HG03457 (cell line): ENCODE results near the gene ARHGAP40.

Experiments
- ATAC-seq: cut with Tn5 transposase; IDR thresholded peaks from one replicate; pipeline ENCODE4 v1.9.1; 2021; ENCODE audit warnings: moderate number of reproducible peaks; ENCODE audit not compliant: unreplicated experiment

Gene ARHGAP40

DNA sequence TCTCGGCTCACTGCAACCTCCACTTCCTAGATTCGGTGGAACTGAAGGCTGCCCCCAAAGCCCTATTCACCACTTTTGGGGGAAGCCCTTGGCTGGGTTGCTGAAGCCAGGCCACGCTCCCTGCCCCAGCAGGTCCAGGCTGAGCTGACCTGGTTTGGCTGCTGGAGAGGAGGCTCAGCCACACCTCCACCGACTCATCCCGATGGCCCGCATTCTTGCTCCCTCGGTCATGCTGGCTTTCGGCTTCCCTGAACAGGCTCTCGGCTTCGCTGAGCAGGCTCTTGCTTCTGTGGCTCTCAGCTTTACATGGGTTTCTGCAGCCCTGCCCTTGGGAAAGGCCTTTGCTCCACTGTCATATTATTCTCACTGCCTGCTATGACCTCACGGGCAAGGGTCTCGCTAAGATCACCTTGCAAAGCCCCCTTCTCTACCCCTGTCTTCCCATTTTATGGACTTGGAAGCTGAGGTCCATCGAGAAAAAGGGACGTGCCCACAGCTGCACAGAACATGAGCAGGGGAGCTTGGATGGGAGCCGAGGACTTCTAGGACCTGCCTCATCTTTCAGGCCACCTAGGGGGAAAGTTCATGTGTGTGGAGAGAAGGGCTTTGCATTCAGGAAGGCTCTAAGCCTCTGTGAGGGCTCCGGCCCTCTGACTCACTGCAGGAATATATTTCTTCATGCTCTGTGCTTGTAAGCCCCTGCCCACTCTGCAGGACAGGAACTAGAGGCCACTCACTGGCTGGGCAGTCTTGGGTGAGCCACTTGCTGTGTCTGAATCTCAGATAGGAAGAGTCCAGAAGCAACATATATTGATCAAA, 15.6 kb downstream of the ARHGAP40 start:
- ATAC-seq = no peak

DNA sequence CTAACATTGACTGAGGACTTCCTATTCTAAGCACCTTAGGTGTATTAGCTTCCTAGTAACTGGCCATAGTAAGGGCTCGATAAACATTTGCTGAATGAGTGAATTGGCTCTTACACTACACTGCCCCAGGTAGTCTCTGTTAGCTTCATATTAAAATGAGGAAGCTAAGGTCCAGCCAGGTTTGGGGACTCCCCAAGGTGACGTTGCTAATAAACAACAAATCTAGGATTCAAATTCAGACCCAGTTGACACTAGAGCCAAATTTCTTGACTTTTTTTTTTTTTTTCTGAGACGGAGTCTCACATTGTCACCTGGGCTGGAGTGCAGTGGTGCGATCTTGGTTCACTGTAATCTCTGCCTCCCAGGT, 16.2 kb downstream of the ARHGAP40 start:
- no peak for ATAC-seq

DNA sequence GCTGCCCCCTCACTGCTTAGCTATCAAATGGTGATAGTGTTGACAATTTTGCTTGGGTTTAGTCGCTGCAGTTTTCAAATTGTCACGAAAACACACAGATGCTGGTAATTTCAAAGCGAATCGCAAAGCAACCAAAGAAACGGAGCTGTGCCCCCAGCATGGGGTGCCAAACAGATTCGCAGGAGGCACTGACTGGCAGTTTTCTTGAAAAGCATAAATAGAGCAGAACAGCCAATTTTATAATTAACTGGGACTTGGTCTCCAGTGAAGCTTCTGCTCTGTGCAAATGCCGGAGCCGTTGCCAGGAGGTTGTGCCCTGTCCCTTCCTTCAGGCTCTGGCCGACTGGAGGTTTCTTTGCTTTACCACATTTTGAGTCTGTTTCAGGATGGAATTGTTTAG, 18.8 kb downstream of the ARHGAP40 start:
- no peak for ATAC-seq

- no peak for ATAC-seq
Measured at GRCh38 chr20:38623061-38623460, 21.5 kb downstream of the ARHGAP40 start.

GRCh38 chr20:38624084-38624483, 22.5 kb downstream of the ARHGAP40 start:
- ATAC-seq = no peak

- ATAC-seq = no peak
Measured at GRCh38 chr20:38625896-38626295, 24.3 kb downstream of the ARHGAP40 start.

- ATAC-seq = no peak
Measured at GRCh38 chr20:38626921-38627659, 25.5 kb downstream of the ARHGAP40 start.

DNA sequence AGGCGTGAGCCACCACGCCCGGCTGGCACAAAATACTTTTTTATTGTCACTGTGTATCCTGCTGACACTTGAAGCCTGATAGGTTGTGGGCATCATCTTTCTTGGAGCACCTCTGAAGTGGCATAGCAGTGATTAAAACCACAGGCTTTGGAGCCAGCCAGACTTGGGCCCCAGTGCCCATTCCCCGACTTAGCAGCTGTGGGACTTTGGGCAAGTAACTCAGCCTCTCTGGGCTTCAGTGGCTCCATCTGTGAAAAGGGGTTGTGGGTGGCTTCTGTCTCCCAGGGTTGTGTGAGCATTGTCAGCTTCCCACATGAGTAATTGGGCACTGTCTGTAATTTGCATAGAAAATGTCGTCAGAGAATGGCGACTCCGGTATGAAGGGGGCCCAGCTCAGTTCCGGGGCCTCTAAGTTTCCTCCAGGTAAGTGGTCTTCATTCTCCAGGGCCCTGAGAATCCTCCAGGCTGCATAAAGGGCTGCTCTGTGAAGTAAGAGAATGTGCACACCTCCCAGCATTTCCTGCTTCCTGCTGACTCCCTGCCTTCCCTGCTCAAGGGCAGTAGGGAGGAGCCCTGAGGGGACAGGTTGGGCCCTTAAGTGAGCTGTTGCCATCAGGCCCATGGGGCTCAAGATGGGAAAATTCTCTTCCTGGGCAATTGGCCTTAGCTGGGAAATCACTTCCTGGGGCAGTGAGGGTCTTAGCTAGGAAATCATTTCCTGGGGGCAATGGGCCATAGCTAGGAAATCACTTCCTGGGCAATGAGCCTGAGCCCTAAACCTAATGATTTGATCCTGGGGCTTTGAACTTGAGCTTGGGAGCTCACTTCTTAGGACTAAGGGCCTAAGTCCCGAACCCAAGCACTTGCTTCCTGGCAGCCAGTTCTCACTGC, 27.2 kb downstream of the ARHGAP40 start:
- no peak for ATAC-seq

- no peak for ATAC-seq
Measured at GRCh38 chr20:38629979-38630378, 28.4 kb downstream of the ARHGAP40 start.

DNA sequence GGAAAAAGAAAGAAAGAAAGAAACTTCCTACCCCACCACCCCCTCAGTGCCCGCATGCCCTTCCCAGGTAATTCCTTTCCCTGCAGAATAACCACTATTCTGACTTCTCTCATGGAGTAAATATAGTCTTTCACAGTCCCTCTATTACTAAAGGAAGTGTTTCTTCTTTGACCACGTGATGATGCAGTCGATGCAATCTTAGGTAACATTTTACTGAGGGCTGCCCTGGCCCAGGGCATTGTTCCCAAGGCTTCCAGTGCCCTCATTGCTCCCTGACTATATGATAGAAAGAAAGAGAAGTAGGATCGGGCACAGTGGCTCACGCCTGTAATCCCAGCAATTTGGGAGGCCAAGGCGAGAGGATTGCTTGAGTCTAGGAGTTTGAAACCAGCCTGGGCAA, 29.1 kb downstream of the ARHGAP40 start:
- ATAC-seq = no peak

DNA sequence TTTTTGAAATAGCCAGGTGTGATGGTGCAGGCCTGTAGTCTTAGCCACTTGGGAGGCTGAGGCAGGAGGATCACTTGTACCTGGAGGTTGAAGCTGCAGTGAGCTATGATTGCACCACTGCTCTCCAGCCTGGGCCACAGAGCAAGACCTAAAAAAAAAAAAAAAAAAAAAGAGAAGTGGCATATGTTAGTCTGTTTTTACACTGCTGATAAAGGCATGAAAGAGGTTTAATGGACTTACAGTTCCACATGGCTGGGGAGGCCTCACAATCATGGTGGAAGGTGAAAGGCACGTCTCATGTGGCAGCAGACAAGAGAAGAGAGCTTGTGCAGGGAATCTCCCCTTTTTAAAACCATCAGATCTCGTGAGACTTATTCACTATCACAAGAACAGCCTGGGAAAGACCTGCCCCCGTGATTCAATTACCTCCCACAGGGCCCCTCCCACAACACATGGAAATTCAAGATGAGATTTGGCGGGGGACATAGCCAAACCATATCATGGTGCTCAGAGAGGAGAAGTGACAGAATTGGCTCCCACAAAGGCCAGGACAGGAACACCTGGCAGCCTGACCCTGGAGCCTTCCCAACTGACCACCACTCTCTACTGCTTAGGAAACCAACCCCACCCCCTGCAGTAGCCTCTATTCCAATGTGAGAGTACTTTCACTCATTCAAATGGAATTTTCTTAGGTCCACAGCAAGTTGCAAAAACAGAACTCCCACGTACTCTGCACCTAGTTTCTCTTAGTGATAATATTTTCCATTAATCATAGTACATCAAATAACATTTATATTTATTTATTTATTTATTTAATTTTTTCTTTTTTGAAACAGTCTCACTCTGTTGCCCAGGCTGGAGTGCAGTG, 29.8 kb downstream of the ARHGAP40 start:
- ATAC-seq = no peak

GRCh38 chr20:38633577-38634093, 32.0 kb downstream of the ARHGAP40 start:
- ATAC-seq = no peak

GRCh38 chr20:38635721-38636288, 34.2 kb downstream of the ARHGAP40 start:
- ATAC-seq = no peak

DNA sequence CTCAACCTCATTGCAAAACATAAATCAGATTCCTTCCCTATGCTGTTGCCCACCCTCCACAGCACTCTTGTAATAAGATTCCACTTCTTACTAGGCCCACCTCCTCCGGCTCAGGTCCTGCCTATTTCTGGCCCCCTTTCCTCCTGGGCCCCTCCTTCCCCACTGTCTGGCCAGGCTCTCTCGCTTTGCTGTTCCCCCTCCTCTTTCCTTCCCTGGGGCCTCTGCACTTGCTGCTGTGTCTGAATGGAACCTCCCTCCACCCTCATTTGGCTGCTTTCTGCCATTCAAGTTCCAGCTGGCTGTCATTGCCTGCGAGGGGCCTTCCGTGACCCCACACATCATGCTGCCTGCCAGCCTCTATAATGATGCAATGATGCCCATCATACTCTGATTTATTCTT, 38.9 kb downstream of the ARHGAP40 start:
- no peak for ATAC-seq

DNA sequence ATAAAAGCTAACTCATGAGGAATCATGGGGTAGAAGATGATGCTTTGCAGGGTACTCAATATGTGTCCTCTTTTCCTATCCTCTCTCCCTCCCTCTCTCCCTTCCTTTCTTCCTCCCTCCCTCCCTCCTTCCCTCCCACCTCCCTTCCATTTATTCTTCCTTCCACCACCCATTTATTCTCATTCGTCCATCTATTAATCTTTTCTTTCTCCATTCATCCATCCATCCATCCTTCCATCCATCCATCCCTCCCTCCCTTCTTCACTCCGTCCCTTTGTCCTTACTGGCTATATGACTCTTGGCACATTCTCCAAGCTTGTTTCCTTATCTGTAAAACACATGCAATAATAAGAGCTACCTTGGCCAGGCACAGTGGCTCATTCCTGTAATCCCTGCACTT, 40.9 kb downstream of the ARHGAP40 start:
- no peak for ATAC-seq

GRCh38 chr20:38644588-38645260, 43.1 kb downstream of the ARHGAP40 start:
- no peak for ATAC-seq

DNA sequence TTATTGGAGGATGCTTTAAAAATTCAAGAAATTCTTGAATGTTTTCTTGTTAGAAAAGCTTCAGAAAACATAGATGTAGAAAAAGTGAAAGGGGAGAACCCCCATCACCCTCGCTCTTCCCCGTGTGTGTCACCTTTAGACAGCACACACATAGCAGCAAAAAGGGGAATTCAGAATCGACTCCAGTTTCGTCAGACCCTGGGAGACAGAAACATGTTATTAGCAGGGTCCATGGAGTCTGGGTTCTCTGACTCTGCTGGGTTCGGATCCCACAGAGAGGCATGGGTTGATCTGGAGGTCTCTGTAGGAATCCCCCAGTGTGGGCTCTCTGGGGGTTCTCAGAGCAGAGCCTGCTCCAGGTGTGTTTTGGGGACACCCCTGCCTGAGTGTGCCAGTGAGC, 43.7 kb downstream of the ARHGAP40 start:
- no peak for ATAC-seq

- no peak for ATAC-seq
Measured at GRCh38 chr20:38645980-38646858, 44.6 kb downstream of the ARHGAP40 start.
